BE2C (cell line): ENCODE measurements around the gene PCDHGC5.

Experiments used
- DNase-seq: peaks from one replicate; pipeline ENCODE4 v3.0.0-alpha.2; 2020
- H3K27me3 ChIP-seq: fragments of 250-450 bp; sonication (Bioruptor Pico); 2 replicates; pipeline ENCODE4 v1.5.1; 2020; ENCODE audit warnings: mild to moderate bottlenecking
- H3K36me3 ChIP-seq: fragments of 250-450 bp; sonication (Bioruptor Pico); 2 replicates; pipeline ENCODE4 v1.5.1; 2020; ENCODE audit warnings: mild to moderate bottlenecking
- H3K4me1 ChIP-seq: fragments of 250-450 bp; sonication (Bioruptor Pico); 2 replicates; pipeline ENCODE4 v1.5.1; 2020
- H3K4me3 ChIP-seq: 2 replicates; pipeline ENCODE4 v1.5.1; 2011; ENCODE audit warnings: low read depth, low read length
- H3K9me3 ChIP-seq: fragments of 250-450 bp; sonication (Bioruptor Pico); 2 replicates; pipeline ENCODE4 v1.5.1; 2020
- TF ChIP-seq, protein P1 (sequence below): IDR thresholded peaks from 2 replicates; pipeline ENCODE4 v1.5.1; 2012; ENCODE audit warnings: mild to moderate bottlenecking, low read depth, low read length

Gene PCDHGC5

DNA sequence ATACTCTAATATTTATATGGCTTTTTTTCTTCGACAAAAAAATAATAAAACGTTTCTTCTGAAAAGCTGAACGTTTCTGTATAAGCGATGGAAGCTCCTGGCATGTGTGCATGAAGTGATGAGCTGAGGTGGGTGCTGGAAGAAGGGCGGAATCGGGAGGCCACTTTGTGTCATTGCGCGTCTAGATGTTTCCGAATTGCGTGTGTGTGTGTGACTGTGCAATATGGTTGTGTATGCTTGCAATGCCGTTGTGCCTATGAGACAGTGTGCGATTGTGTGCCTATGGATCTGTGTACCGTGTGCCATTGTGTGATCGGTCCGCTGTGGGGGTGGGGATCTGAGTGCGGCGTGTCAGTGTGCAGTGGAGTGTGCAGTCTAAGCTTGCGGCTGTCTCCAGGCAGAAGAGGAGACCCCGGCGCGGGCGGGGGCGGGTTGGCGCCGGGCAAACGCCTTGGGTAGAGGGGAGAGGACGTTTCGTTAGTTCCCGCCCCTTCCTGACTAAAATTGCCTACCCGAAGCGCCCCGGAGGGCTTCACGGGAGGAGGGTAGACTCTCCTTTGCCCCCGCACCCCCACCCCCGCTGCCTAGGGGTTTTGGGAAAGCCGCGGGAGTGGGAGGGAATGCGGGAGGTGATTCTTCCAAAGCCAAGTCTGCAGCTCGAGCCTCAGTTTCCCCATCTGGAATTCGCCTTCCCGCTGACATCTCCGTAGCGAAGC, 24.2 kb downstream of the PCDHGC5 start:
- H3K4me1 ChIP-seq = peaks cover 19% of the 10 kb centered on the region
- DNase-seq = peak; percentile 87
- H3K4me3 ChIP-seq = peak overlapping the region; percentile 73
- H3K36me3 ChIP-seq = peaks cover 41% of the 10 kb centered on the region
- no peaks in the 10 kb centered on the region for H3K27me3 ChIP-seq
- H3K9me3 ChIP-seq = no peaks in the 10 kb centered on the region
- TF ChIP-seq, protein P1, sequence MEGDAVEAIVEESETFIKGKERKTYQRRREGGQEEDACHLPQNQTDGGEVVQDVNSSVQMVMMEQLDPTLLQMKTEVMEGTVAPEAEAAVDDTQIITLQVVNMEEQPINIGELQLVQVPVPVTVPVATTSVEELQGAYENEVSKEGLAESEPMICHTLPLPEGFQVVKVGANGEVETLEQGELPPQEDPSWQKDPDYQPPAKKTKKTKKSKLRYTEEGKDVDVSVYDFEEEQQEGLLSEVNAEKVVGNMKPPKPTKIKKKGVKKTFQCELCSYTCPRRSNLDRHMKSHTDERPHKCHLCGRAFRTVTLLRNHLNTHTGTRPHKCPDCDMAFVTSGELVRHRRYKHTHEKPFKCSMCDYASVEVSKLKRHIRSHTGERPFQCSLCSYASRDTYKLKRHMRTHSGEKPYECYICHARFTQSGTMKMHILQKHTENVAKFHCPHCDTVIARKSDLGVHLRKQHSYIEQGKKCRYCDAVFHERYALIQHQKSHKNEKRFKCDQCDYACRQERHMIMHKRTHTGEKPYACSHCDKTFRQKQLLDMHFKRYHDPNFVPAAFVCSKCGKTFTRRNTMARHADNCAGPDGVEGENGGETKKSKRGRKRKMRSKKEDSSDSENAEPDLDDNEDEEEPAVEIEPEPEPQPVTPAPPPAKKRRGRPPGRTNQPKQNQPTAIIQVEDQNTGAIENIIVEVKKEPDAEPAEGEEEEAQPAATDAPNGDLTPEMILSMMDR = no peak

DNA sequence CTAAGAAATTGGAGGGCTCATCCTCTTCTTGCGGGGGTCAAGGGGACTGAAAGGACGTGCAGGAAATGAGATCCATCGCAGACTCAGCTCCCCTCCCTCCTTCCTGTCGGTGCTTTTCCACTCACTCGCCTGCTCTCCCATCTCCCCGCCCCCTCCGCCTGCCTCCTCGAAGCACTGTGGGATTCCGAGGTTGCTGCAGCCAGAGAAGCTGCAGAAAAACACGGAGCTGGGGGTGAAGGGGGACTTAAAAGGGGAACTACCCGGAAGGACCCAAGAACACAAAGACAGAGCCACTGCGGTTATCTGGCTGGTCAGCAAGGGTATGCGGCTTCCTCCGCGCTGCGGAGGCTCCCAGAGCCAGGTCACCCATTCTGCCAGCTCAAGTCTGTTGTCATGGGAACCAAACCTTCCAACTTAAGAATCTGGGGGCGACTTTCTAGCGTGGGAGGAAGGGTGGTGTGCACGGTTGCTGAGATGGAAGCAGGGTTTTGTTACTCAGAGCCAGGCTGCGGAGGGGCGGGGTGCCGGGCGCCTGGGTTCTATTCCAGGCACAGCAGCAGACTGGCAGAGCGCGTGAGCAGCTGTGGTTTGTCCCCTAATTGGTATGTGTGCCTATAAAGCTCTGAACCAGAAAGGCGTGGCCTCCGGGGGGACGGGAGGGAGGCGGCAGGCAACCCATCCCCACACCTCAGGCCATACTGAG, 24.9 kb downstream of the PCDHGC5 start:
- TF ChIP-seq, protein P1 = no peak
- Histone ChIP-seq H3K4me1 (peaks cover 14% of the 10 kb centered on the region), H3K27me3 (no peaks in the 10 kb centered on the region), H3K9me3 (no peaks in the 10 kb centered on the region), H3K4me3 (peak overlapping the region; percentile 73), H3K36me3 (peaks cover 41% of the 10 kb centered on the region)
- DNase-seq = peak; percentile 89

DNA sequence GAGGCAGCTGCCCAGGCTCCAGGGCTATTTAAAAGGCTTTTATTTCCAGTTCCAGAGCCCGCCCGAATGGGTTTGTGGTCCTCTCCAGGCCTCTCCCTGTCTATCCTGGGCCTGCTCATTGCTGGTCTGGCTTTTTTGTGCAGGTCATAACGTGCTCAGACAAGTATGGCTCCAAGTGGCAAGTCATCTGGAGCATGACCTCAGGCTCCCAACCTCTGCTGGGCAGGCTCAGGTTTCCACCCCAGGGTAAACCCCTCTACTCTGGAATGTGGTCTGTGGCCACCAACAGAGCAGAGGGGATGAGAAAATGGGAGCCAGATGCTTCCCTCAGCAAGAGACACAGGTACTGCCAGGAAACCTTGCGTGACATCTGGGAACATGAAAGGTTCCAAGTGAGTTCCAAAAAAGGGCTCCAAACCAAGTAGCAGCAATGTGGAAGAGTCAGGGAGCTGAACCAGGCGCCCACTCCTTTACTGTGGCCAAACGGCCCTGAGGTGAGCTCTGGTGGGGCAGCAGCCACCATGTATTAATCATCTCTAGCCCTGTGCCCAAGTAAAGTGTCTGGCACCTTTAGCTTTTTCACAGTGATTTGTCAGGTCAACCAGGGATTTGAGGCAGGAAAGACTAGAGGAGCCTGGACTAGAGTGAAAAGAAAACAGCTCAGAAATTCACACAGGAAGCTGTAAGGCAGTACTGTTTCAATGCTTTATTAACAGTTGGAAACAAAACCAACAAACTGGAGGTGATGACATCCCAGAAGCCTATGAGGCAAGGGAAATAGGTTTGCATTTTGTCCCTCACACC, 25.7 kb downstream of the PCDHGC5 start:
- Histone ChIP-seq H3K36me3 (peaks cover 48% of the 10 kb centered on the region), H3K4me1 (peaks cover 11% of the 10 kb centered on the region), H3K9me3 (no peaks in the 10 kb centered on the region), H3K27me3 (no peaks in the 10 kb centered on the region), H3K4me3 (peak overlapping the region; percentile 73)
- peak; percentile 90 for DNase-seq
- TF ChIP-seq, protein P1 = no peak

- H3K4me3 ChIP-seq = no peak overlapping the region
- H3K36me3 ChIP-seq = peaks cover 52% of the 10 kb centered on the region
Measured at GRCh38 chr5:141515141-141515540, 26.3 kb downstream of the PCDHGC5 start.

DNA sequence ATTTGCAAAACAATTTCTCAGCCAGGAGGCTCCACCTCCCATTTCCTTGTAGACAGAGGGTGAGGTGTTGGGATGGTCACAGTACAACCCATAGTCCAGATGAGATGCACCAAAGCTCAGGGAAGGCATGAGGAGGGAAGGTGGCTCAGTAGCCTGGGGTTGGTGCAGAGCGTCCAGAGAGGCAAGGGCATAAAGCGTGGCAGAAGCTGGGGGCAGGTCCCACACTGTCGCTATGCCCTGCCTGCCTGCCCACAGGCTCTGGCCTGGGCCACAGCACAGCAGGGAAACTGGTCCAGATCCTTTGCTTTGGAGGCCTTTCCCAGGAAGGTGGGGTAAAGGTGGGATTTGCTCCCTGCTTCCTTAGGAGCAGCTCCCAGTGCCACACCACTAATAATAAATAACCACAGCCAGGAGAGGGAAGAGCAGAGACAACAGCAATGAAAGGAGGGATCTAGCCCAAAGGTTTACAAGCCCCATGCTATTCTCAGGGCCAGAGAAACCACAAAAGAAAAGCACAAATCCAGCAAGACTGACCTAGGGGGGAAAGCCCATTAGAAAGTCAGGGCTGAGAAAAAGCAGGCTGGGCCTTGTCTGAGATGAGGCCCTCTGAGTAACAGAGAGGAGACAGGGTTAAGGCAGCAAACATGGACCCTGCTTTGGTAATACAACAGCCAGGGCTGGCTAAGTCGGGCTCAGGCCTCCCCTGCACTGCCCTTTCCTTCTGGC, 27.2 kb downstream of the PCDHGC5 start:
- Histone ChIP-seq H3K4me1 (peaks cover 7% of the 10 kb centered on the region), H3K27me3 (no peaks in the 10 kb centered on the region), H3K36me3 (peaks cover 52% of the 10 kb centered on the region), H3K9me3 (no peaks in the 10 kb centered on the region), H3K4me3 (no peak overlapping the region)
- TF ChIP-seq, protein P1 = no peak
- DNase-seq = no peak

More at GRCh38 chr5:141515141-141515540, 26.3 kb downstream of the PCDHGC5 start:
- no peaks in the 10 kb centered on the region for H3K27me3 ChIP-seq
- no peak for DNase-seq
- H3K4me1 ChIP-seq = peaks cover 7% of the 10 kb centered on the region
- TF ChIP-seq, protein P1 = no peak
- H3K9me3 ChIP-seq = no peaks in the 10 kb centered on the region
